Lung (tissue), 12 donors: ENCODE measurements around the gene NFIB. TPM values are rescaled to one million over a fixed set of nuclear protein-coding genes. Genes with fewer than 3 reads are reported as not detected.

ENCODE experiments used
- ATAC-seq: fragments of 200-7000 bp; cut with Tn5 transposase; one replicate; pipeline ENCODE4 v1.9.1; 2020; ENCODE audit warnings: moderate number of reproducible peaks; ENCODE audit not compliant: insufficient read depth, low FRiP score
- DNase-seq, 3 donors: peaks; one replicate each; pipeline ENCODE4 v3.0.0-alpha.2; 2013 to 2017
- H3K27ac ChIP-seq, 2 donors: one replicate each; pipeline ENCODE4 v1.5.1; 2013; ENCODE audit warnings: mild to moderate bottlenecking in 2 of 2, moderate library complexity in 2 of 2, control low read depth in 1 of 2, inconsistent platforms in 1 of 2, low read depth in 1 of 2, low read length in 1 of 2
- H3K27me3 ChIP-seq, 3 donors: one replicate each; pipeline ENCODE4 v1.5.1; 2013; ENCODE audit warnings: low read length in 2 of 3; ENCODE audit not compliant: control insufficient read depth in 3 of 3, insufficient read depth in 3 of 3
- H3K36me3 ChIP-seq, 4 donors: one replicate each; pipeline ENCODE4 v1.5.1; 2013; ENCODE audit warnings: low read length in 4 of 4, mild to moderate bottlenecking in 1 of 4, moderate library complexity in 1 of 4; ENCODE audit not compliant: control insufficient read depth in 4 of 4, insufficient read depth in 4 of 4
- H3K4me1 ChIP-seq, 5 donors: one replicate each; pipeline ENCODE4 v1.5.1; 2013; ENCODE audit warnings: low read length in 5 of 5, mild to moderate bottlenecking in 2 of 5, moderate library complexity in 1 of 5; ENCODE audit not compliant: control insufficient read depth in 5 of 5, insufficient read depth in 5 of 5
- H3K4me3 ChIP-seq: one replicate; pipeline ENCODE4 v1.5.1; 2013; ENCODE audit warnings: mild to moderate bottlenecking, control low read depth, moderate library complexity
- H3K9ac ChIP-seq, 2 donors: one replicate each; pipeline ENCODE4 v1.5.1; 2013; ENCODE audit warnings: low read length in 2 of 2, control low read depth in 1 of 2; ENCODE audit not compliant: insufficient read depth in 1 of 2
- H3K9me3 ChIP-seq, 4 donors: one replicate each; pipeline ENCODE4 v1.5.1; 2013; ENCODE audit warnings: low read length in 3 of 4, mild to moderate bottlenecking in 1 of 4, moderate library complexity in 1 of 4; ENCODE audit not compliant: control insufficient read depth in 4 of 4, insufficient read depth in 3 of 4
- WGBS, 2 donors: extraction: QIAGEN DNeasy Blood & Tissue Kit; methylation state at CpG; one replicate each; pipeline ENCODE4 v1.1.7; 2013; 5-methylcytosine and 5-hydroxymethylcytosine counted together
- polyA plus RNA-seq, 2 donors: library from polyadenylated mRNA; stranded (reverse); fragments of 200-250 nt; gene quantifications; one replicate each; pipeline ENCODE4 v1.2.1, GENCODE V29; 2013
- total RNA-seq, 2 donors: library from RNA; depleted of rRNA in 1 of 2; stranded (reverse); fragments of >200 nt in 1 of 2; gene quantifications; one replicate each; pipeline ENCODE4 v1.2.1, GENCODE V29; 2014 to 2021
- TF ChIP-seq, protein P1 (sequence below): IDR thresholded peaks from 2 replicates; pipeline ENCODE4 v1.5.1; 2012; ENCODE audit warnings: mild to moderate bottlenecking; ENCODE audit errors: control extremely low read depth, extremely low read depth
- donor health status: control.
- donor health status: control.
- donor health status: Bipolar disorder and iron deficiency.
- donor health status: healthy.
- donor health status: DM: yes; HTN: yes; CAD: no.

The NFIB gene
- total and polyA plus RNA-seq, 4 donors = 7.3 to 189 (median 51.0) TPM

DNA sequence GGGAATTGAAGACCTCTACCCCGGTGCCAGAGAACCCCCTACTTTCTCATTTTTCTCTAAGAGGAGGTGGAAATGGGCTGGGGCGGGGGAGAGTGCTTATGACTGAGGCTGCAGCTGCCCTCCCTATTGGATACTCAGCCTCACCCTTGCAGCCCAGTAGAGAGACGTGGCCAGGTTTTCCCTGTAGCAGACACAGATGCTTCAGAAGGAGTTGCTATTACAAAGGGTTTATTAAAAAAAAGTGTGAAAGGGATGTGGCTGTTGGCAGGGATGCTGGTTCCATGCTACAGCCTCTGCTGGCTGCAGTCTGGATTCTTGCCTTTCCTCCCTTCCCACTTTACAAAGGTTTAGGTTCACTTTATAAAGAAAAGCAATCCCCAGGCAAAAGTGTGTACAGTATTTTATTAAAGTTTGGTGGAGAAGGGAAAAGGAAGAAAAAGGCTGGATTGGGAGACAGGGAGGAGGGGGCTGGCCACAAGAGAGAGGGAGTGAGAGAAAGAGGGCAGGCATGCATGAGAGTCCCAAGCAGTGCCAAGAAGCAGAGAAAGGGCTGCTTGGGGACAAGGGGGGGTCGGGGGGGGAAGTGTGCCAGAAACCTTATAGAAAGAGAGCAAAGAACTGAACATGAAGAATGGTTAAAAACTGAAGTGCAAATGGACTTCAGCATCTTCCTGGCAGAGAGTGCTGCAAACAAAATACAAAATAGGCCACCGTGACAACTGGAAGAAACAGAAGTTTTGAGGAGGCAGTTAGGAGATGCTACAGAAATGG, 29.5 kb upstream of the NFIB start:
- Histone ChIP-seq H3K9me3 (no peaks in the 10 kb centered on the region), H3K27ac (peak overlapping the region; percentile 28 to 52), H3K4me3 (no peak overlapping the region), H3K4me1 (peaks cover 0 to 60% (median 2%) of the 10 kb centered on the region in 5 donors), H3K36me3 (no peaks in the 10 kb centered on the region), H3K27me3 (peaks cover 0 to 27% (median 5%) of the 10 kb centered on the region in 3 donors), H3K9ac (peak overlapping the region in 1 of 2 donors; percentile 100)
- TF ChIP-seq, protein P1, sequence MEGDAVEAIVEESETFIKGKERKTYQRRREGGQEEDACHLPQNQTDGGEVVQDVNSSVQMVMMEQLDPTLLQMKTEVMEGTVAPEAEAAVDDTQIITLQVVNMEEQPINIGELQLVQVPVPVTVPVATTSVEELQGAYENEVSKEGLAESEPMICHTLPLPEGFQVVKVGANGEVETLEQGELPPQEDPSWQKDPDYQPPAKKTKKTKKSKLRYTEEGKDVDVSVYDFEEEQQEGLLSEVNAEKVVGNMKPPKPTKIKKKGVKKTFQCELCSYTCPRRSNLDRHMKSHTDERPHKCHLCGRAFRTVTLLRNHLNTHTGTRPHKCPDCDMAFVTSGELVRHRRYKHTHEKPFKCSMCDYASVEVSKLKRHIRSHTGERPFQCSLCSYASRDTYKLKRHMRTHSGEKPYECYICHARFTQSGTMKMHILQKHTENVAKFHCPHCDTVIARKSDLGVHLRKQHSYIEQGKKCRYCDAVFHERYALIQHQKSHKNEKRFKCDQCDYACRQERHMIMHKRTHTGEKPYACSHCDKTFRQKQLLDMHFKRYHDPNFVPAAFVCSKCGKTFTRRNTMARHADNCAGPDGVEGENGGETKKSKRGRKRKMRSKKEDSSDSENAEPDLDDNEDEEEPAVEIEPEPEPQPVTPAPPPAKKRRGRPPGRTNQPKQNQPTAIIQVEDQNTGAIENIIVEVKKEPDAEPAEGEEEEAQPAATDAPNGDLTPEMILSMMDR = no peak
- ATAC-seq = no peak
- 41 to 49% methylated on average over 5 of the region's 5 CpGs for WGBS, 2 donors
- peak; percentile 71 to 77 (median 72) for DNase-seq

DNA sequence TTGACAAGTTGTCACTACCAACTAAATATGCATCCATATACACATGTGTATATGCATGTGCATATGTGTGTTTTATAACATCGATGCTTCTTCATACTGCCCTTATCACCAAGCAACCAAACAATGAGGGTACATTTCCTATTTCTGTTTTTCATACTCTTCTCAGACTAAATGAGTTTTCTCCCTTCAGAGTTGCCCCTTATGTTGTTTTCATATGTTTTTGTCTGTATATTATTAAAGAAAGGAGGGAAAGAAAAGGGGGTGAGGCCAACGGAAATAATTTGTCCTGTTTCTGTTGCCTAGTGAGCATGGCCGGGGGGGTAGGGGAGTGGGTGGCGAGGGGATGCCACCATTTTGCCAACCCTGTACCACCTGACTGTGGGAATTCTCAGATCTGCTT, 28.8 kb upstream of the NFIB start:
- WGBS, 2 donors = 71 to 78% methylated on average over 4 of the region's 4 CpGs
- DNase-seq = no peak
- ATAC-seq = no peak
- Histone ChIP-seq H3K36me3 (no peaks in the 10 kb centered on the region), H3K9ac (no peak overlapping the region), H3K27ac (no peak overlapping the region), H3K27me3 (peaks cover 0 to 26% (median 5%) of the 10 kb centered on the region in 3 donors), H3K4me1 (peaks cover 0 to 54% (median 2%) of the 10 kb centered on the region in 5 donors), H3K4me3 (no peak overlapping the region), H3K9me3 (no peaks in the 10 kb centered on the region)
- TF ChIP-seq, protein P1 = no peak

DNA sequence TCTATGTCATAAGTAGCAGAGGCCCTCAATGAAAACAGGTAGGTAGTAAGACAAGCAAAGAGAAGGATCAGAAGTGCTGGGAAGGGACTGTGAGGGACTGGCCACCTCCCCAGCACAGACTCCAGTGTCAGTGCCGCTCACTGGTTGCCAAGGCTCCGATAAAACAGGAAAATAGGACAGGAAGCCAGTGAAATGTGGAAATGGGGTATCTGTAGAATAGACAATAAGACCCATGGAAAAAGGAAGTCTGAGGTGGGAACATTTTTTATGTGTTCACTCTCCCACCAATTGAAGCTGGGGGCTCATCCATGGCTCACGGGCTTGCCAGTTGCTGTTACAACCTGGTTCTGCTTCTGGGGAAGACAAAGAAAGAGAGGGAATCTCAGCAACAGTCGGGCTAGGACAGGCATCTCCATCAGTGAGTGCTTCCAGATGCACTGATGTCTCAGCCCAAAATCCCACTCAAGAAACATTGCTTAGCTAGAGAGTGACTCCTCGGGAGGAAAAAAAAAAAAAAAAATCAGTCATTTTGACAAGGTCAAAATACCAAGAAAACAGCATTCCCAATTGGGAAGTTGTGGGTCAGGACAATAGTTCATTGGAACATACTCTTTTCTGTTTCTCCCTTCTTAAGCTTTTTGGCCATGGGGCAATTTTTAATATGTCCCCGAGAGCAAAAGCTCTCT, 27.6 kb upstream of the NFIB start:
- WGBS, 2 donors = 40 to 52% methylated on average over 6 of the region's 6 CpGs
- no peak overlapping the region for H3K4me3 ChIP-seq
- H3K9ac ChIP-seq = no peak overlapping the region
- H3K4me1 ChIP-seq = peaks cover 0 to 59% (median 2%) of the 10 kb centered on the region in 5 donors
- peak in 2 of 3 donors; percentile 42 to 47 for DNase-seq
- H3K36me3 ChIP-seq = no peaks in the 10 kb centered on the region
- H3K27ac ChIP-seq = no peak overlapping the region
- H3K9me3 ChIP-seq = no peaks in the 10 kb centered on the region
- H3K27me3 ChIP-seq = peaks cover 0 to 22% (median 2%) of the 10 kb centered on the region in 3 donors
- no peak for ATAC-seq
- TF ChIP-seq, protein P1 = no peak
